HS-5 (cell line): ENCODE data around the gene C5orf52.
"Not testable (repeated sequence)": the region's sequence is repeated elsewhere in the genome, so short reads cannot be mapped to it uniquely, and the experiment has no call there.

ENCODE experiments used
- DNase-seq: peaks from one replicate; pipeline ENCODE4 v3.0.0-alpha.2; 2012; ENCODE audit warnings: low read depth

The C5orf52 gene

DNA sequence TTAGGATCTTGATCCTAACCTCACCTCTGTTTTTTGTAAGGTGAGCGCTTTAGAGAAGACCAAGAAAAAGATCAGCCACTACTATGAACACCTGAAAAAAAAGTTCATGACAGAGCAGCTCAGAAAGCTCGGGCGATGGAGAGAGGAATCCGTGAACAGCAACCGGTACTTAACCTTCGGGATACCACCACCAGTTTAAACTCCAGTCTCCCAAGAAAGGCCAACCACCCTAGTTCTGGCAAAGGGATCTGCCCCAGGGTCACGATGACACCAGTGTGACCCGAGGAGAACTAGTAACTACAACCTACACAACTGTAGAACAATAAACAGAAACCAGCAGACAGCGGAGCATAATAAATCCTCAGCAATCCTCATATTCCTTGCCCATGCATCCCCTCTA is 8.5 kb downstream of the C5orf52 start:
- no peak for DNase-seq

DNA sequence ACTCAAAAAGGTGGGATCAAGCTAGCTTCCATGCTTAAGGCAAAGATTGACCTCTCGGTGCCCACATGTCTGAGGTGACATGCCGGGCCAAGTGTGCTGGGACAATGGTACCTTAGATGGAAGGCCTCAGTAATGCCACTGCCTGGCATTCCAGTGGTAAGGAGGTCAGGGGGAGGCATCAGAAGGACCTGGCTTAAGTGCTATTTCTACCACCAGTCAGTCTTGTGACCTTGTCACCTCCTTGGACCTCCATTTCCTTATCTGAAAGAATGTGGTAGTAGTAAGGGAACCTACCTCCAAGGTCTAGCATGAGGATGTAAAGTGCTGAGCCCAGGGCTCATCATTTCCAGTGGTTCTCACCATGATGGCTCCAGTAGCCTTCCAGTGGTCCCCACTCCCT is 8.9 kb downstream of the C5orf52 start:
- DNase-seq = no peak

DNA sequence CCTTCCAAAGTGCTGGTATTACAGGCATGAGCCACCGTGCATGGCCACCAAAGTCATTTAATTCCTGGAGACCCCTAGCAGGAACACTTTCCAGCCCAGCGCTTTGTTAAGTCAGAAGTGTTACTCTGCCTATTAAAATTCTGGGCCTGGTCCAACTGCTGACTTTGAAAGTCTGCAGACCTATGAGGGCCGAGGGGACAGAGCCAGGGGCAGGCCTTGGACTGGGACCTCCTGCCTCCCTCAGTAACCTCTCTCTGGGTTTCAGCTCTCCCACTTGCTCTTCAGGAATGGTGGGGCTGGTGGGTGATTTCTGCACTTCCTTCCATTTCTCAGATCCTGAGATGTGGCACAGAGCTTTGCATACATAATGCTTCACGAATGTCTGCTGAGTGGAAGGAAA is 9.7 kb downstream of the C5orf52 start:
- no peak for DNase-seq

DNA sequence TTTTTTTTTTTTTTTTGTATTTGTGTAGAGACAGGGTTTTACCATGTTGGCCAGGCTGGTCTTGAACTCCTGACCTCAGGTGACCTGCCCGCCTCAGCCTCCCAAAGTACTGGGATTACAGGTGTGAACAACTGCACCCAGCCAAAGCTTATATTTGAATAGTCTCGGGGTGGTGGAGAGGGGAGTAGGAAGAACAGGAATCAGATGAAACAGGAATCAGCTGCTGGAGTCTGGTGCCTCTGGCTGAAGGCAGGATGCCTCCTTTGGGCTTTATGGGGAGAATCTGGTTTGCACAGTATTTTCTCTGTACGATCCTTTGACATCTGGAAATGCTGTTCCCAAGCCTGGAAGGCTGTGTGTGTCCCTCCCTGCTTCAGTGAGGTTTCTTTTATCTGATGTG is 10.9 kb downstream of the C5orf52 start:
- DNase-seq = no peak

DNA sequence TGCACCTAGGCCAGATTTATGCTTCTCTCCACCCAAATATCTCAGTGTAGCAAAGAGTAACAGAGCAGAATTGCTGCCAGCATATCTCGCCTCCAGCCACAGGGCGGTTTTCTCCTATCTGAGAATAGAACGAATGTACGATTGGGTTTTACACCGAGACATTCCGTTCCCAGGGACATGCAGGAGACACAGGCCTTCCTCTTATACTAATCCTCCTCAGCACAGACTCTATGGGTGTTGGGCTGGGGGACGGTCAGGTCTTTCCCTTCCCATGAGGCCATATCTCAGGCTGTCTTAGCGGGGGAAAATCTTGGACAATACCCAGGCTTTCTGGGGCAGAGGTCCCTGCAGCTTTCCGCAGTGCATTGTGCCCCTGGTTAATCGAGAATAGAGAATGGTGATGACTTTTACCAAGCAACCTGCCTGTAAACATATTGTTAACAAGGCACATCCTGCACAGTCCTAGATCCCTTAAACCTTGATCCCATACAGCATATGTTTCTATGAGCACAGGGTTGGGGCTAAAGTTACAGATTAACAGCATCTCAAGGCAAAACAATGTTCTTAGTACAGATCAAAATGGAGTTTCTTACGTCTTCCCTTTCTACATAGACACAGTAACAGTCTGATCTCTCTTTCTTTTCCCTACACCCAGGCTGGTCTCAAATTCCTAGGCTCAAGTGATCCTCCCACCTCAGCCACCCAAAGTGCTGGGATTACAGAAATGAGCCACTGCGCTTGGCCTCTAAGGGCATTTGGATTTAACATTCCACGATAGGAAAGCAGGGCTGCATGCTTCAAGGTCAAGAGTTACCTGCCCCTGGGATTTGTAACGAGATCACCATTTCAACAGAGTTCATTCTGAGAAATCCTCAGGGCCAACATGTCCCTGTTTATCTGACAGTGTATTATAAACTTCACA is 15.2 kb downstream of the C5orf52 start:
- DNase-seq = not testable (repeated sequence)

DNA sequence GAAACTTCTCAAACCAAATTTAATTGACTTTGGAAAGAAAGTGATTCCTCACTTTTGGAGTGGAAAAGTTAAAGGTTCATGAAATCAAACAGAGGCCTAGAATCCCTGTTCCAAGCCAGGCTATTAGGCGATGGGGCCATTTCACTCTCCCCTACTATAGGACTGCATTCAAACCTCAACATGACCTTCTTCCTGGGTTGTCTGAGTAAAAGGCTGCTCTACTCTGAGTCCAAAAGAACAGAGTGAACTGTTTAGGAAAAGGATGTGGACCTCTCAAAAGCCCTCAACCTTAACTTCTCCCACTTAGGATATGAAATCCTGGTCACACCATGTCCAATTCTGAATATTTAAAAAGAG is 15.8 kb downstream of the C5orf52 start:
- DNase-seq = no peak

DNA sequence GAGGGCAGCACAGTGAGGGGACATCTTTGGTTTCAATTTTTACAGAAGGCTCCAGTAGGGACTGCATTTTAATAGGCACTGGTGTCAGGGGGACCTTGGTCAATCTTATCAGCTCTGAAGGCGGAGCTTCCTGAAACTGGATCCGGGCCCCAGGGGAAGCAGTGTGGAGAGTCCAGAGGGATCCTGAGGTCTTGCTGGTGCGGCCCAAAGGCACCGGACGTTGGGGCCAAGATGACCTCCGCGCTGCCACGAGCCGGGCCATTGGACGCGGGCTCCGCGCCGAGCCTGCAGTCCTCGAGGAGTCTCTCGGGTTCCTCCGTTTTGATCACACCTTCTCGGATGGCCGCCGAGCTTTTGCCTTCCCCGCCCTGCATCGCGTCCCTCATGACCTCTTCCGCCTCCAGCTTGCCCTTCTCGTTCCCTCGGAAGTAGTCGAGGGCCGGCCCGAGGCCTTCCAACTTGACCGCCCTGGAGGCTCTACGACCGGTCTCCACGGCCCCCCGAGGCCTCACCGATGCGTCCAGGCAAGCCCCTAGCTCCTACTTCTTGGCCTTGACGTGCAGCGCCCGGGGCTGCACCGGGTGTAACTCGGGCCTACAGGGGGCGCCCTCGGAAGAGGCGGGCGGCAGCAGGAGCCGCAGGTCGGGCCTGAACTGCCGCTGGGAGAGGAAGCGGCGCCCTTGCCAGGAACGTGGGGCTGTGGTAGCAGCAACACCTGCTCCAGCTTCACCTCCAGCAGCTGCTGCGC is 18.8 kb downstream of the C5orf52 start:
- no peak for DNase-seq

DNA sequence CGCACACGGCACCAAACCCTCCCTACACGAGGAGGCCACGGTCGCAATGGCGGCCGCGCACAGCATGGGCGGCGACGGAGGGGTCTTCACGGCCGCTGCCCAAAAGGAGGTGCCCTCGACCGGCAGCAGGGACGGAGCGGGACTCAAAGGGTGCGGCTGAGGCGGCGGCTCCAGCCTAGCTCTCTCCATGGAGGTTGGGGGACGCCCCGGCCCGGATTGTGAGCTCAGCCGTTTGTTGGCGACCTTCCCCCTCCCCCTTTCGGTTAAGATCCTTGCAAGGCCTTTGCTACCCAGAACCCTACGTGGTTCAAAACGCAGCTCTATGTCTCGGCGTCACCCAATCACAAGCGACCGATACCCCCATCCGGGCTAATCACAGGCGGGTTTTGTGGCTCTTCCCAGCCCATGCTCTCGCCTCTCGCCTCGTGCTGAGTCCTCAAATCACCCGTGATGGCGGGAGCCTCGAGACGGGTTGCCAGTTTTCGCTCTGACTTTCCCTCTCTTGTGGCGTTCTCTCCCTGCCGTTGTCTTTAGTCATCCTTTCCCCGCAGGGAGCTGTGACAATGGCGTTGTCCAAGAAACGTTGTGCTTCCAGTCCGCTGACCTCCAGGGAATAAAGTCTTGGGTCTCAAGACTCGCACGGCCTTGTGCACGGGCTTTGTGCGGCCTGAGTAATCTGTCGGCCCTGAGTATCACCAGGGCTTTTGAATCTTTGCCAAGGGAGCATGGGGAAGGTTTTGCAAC is 19.5 kb downstream of the C5orf52 start:
- no peak for DNase-seq

DNA sequence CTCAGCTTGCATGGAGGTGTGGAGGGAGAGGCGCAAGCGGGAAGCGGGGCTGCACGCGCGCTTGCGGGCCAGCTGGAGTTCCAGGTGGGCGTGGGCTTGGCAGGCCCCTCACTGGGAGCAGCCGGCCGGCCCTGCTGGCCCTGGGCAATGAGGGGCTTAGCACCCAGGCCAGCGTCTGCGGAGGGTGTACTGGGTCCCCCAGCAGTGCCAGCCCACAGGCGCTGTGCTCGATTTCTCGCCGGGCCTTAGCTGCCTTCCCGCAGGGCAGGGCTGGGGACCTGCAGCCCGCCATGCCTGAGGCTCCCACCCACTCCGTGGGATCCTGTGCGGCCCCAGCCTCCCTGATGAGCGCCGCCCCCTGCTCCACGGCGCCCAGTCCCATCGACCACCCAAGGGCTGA is 22.5 kb downstream of the C5orf52 start:
- DNase-seq = not testable (repeated sequence)

DNA sequence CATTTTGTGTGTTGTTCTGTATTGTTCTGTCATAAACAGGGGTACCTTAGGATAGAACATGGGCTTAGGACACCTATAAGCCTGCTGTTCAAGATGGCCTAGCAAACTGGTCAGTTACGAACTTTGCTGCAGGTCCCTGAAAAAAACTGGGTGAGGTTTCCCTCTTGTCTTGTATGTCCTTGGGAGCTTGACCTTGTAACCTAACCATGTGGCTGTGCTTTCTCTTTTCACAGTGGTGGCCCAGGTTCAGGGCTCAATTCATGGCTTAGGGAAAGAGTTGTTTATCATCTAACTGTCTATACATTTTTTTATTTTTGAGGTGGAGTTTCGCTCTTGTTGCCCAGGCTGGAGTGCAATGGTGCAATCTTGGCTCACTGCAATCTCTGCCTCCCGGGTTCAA is 24.8 kb downstream of the C5orf52 start:
- not testable (repeated sequence) for DNase-seq

DNA sequence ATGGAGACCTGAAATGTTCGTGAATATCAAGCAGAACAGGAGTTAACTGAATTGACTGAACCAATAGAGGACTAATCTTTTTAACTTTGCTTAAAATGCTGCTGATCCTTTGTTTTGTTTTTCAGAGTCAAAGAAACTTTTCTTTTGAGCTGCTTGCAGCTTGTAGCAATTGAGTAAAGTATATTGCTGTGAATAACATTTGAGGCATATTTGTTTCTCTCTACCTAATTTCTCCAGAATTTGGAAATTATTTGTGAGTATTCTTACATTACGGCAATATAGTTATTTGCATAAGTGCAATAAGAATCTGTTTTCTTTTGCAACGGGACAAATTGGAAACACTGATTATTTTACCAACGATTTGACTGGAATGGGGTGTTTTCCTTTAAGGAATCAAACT is 27.3 kb downstream of the C5orf52 start:
- not testable (repeated sequence) for DNase-seq

DNA sequence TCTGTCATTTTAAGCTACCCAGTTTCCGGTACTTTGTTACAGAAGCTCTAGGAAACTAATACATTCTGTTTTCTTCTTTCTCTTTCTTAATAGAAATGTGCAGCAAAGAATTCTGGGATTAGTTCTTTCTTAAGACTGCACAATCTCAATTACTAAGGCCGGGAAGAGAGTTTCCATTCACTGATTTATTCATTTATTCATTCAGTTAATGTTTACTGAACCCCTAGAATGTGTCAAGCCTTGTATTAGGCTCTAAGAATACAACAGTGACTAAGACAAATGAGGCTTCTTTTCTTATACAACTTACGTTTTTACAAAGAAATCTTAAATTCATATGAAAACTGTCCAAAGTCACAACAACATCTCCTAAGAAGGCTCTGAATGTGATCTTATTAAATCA is 32.4 kb downstream of the C5orf52 start:
- no peak for DNase-seq

DNA sequence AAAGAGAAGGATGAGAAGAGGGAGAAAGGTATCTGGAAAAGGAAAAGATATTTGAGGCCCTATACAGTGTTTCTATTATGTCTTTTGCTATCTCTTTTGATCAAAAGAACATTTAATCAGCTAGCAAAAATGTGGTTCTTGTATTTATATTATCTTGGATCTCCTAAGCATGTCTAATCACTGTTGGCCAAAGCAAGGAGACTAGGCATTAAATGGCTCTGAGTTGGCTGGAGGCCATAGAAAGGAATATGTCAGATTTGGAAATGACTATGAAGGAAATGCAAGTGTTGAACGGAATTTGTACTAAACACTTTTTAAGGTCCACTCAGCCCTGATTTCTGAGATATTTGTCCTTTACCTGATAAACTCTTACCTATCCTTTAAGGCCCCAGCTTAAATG is 37.5 kb downstream of the C5orf52 start:
- no peak for DNase-seq

DNA sequence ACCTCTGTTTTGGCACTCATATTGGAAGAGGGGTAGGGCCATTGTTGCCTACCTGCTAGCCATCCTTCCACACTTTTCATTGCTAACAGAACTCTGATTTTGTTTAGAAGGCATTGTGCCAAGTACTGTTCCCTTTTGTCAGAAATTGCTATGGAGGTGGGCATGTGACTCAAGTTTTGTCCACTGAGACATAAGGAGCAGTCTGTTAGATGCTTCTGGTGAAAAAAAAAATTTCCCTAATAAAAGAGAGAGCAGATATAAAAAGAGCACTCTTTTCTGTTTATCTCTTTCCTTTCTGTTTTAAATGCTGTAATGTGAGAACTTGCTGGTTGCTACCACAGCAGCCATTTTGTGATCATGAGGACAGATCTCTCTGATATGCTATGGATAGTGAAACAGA is 38.0 kb downstream of the C5orf52 start:
- DNase-seq = no peak

DNA sequence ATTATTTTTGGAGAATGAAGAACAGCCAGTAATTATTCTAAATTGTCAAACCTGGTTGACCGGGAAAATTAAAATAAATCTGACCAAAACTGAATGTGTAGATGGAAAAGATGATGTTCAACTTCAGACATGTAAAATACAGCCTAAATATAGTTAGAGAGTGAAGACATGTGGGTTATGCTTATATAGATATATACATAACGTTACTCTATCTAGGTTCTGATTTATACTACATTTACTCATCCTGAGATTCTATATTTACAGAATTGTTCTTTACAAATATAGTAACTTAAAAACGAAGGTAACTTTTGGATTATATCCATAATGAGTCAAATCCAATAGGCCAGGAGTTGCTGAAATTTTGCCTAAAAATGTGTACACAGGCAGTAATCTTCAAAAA is 39.1 kb downstream of the C5orf52 start:
- DNase-seq = no peak

DNA sequence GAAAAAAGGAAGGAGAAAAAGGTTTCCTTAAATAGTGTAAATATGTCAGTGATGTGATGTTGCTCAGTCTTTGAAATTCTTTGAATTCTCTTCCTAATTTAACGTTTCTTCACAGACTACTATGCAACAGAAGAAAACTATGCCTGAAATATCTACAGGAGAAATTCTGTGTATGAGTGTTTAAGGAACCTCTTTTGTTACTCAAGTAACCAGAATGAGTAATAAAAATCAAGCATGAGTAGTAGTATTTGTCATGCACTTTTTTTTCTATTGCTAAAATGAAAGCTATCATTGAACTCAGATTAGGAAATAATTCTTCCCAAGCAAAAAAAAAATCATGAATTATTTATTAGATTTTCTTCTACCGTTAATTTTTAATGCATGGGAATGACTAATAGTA is 39.5 kb downstream of the C5orf52 start:
- DNase-seq = peak; percentile 63

DNA sequence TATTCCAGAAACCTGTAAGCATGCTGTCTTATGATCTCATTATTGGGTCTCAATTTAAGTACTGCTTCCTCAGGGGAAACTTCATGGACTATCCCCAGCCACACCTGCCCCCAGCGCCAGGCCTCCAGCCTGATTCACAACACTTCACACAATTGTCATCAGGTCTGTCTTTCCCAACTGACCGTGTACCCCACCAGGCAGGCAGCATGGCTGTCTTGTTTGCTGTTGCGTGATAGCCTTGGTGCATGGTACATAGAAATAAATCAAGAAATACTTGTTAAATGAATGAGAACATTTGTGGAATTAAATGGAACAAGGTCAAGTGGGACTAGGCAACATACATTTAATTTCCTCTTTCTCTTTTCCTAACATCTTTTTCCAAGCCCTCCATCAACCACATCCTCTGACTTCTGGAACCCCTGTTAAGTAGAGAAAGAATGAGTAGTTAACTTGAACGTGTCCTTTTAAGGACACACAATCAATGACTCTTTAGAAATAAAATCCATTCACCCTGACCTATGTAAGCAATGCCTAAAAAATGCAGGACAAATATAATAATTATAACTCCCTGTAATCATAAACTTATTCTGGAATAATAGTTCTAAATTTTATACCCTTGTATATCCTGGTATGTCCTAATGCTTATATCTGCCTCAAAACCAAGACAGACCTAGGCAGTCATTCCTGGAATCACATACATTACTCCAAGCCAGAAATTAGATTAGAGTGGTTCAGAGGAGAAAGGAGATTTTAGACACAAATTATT is 42.7 kb downstream of the C5orf52 start:
- no peak for DNase-seq

DNA sequence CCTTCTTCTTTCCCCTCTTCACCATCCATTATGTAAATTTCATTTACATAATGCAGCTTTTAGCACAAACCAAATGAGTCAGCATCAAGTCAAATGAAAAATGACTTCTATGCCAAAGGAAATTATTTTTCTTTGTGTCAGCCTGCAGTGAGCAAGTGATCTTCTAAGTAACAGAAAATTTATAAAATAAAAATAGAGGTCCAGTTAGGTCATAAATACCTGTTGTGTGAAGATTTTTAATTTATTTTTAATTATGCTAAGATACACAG is 43.2 kb downstream of the C5orf52 start:
- DNase-seq = no peak

DNA sequence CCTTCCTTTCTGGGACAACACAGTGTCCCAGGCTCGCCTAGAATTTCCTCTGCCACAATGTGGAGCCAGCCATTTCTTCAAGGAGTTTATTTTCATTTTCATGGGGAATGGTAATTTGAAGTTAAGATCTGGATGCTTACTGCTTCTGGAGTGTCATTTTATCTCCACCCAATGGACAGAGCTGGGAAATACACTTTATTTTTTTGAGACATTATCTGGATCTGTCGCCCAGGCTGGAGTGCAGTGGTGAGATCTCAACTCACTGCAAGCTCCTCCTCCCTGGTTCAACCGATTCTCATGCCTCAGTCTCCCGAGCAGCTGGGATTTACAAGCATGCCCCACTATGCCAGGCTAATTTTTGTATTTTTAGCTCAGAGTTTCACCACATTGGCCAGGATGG is 47.2 kb downstream of the C5orf52 start:
- peak; percentile 38 for DNase-seq

DNA sequence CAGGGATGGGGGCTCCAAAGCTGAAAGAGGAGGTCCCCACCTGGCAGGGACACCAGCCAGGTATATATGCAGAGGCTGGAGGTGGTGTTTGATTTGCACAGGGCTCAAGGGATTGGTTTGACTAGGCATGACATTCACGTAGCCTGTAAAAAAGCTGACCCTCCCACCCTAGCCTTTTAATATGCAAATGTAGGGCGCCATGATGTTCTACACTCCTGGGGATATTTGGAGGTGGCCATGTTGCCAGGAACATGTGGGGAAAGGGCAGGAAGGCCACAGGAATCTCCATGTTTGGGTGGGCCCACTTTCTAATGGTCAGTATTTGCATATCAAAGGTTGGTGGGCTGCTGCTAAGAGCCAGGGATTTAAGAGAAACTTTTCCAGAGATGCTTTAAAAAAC is 47.9 kb downstream of the C5orf52 start:
- no peak for DNase-seq

DNA sequence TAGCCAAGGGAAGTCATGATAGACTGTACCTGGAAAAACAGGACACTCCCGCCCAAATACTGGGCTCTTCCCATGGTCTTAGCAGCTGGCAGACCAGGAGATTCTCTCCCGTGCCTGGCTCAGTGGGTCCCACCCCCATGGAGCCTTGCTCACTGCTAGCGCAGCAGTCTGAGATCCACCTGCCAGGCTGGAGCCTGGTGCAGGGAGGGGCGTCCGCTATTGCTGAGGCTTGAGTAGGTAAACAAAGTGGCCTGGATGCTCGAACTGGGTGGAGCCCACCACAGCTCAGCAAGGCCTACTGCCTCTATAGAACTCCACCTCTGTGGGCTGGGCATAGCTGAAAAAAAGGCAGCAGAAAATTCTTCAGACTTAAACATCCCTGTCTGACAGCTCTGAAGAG is 49.8 kb downstream of the C5orf52 start:
- no peak for DNase-seq

DNA sequence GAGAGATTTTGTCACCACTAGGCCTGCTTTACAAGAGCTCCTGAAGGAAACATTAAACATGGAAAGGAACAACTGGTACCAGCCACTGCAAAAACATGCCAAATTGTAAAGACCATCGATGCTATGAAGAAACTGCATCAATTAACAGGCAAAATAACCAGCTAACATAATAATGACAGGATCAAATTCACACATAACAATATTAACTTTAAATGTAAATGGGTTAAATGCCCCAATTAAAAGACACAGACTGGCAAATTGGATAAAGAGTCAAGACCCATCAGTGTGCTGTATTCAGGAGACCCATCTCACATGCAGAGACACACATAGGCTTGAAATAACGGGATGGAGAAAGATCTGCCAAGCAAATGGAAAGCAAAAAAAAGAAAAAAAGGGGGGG is 51.6 kb downstream of the C5orf52 start:
- not testable (repeated sequence) for DNase-seq
